GM21528 (cell line): Measurements from ENCODE around the gene TRPM8.

Experiments
- ATAC-seq: cut with Tn5 transposase; IDR thresholded peaks from one replicate; pipeline ENCODE4 v1.9.1; 2021; ENCODE audit warnings: mild to moderate bottlenecking, moderate library complexity; ENCODE audit not compliant: unreplicated experiment, low FRiP score

Gene TRPM8

DNA sequence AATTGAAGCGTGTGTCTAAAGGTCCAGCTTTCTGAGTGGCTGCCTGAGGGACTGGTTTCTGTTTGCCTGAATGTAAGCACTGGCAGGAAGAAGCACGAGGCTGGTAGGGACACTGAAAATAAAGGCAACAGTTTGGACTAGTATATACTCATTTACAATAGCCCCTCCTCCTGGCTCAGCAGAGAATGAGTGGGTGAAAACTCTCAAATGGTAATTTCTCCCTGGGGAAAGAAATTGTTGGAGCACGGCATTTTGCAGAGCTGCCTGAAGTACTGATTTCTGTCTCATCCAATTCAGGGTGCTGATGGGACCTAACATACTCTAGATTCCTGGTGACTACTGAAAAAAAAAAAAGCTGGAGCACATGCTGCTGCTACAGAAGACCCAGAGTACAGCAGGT, 116.0 kb downstream of the TRPM8 start:
- no peak for ATAC-seq

DNA sequence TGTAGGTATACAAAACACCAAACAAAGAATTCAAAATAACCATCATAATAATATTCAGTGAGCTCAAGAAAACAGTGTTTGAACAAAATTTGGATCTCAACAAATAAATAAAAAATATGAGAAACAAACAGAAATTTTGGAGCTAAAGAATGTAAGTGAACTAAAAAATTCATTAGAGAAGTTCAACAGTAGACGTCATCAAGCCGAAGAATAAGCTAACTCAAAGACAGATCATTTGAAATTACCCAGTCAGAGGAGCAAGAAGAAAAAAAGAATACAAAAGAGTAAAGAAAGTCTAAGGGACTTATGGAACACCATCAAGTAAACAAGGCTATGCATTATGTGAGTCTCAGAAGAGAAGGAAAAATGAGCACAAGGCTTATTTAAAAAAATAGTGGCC, 116.7 kb downstream of the TRPM8 start:
- no peak for ATAC-seq

- ATAC-seq = no peak
Observed at GRCh38 chr2:234038076-234038802, 121.1 kb downstream of the TRPM8 start.

DNA sequence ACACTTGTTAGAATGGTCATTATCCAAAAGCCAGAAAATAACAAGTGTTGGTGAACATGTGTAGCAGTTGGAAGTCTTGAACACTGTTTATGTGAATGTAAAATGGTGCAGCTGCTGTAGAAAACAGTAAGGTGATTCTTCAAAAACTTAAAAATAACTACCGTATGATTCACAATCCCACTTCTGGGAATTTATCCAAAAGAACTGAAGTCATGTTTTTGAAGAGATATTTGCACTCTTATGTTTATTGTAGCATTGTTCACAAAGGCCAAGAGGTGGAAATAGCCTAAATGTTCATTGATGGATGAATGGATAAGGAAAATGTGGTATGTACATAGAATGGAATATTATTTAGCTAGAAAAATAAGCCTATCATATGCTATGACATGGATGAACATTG, 127.0 kb downstream of the TRPM8 start:
- ATAC-seq = no peak

GRCh38 chr2:234046521-234046920, 129.3 kb downstream of the TRPM8 start:
- no peak for ATAC-seq

GRCh38 chr2:234047361-234047760, 130.2 kb downstream of the TRPM8 start:
- no peak for ATAC-seq

GRCh38 chr2:234048049-234048448, 130.9 kb downstream of the TRPM8 start:
- no peak for ATAC-seq

GRCh38 chr2:234050455-234051135, 133.4 kb downstream of the TRPM8 start, which contains the start of gene SPP2:
Gene SPP2, plus strand, starts transcription at chr2:234050702. Its CDS starts 85 bp downstream, at chr2:234050787.
- ATAC-seq = no peak

- no peak for ATAC-seq
Observed at GRCh38 chr2:234051374-234052070, 134.3 kb downstream of the TRPM8 start.

GRCh38 chr2:234058881-234059280, 141.7 kb downstream of the TRPM8 start:
- no peak for ATAC-seq

- no peak for ATAC-seq
Observed at GRCh38 chr2:234060236-234060635, 143.1 kb downstream of the TRPM8 start.

- ATAC-seq = no peak
Observed at GRCh38 chr2:234061624-234062257, 144.6 kb downstream of the TRPM8 start.

DNA sequence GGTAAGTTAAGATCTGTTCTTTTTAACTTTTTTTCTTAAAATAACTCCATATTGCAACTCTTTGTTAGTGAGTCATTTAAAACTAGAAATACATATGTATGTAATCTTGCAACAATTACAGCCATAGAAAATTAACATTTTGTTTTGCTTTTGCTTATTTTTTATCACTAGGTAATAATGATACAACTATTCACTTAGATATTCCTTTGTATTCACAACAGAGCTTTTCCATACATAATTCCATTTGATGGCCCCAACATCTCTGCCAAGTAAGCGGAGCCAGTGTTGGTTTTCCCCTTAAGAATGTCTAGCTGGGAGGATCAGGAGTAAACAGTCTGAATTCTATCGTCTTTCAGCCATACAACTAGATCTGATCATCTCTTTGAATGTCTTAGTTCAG, 149.4 kb downstream of the TRPM8 start:
- no peak for ATAC-seq
